WTC11 (cell line): ENCODE data around the gene IFIT1.

Experiments
- CBFB ChIP-seq: sonication (generic); formaldehyde crosslinking; IDR thresholded peaks from 2 replicates; pipeline ENCODE4 v1.8.1; 2022; ENCODE audit warnings: mild to moderate bottlenecking, low read depth, missing genetic modification reagents
- PRDM15 ChIP-seq: sonication (generic); formaldehyde crosslinking; IDR thresholded peaks from 2 replicates; pipeline ENCODE4 v1.8.0; 2022; ENCODE audit warnings: missing genetic modification reagents

GRCh38 chr10:89390476-89391225 is 1.8 kb upstream of the IFIT1 start:
- TF ChIP-seq CBFB (CRISPR knock-in tag) (no peak), PRDM15 (CRISPR knock-in tag) (no peak)
